ENCODE results near the gene INF2.

The INF2 gene

GRCh38 chr14:104767634-104767918 lies 78.2 kb downstream of the INF2 start:
- no peak for DNase-seq (ENCODE audit: extremely low read depth in 1 of 2, low read depth in 1 of 2)

DNA sequence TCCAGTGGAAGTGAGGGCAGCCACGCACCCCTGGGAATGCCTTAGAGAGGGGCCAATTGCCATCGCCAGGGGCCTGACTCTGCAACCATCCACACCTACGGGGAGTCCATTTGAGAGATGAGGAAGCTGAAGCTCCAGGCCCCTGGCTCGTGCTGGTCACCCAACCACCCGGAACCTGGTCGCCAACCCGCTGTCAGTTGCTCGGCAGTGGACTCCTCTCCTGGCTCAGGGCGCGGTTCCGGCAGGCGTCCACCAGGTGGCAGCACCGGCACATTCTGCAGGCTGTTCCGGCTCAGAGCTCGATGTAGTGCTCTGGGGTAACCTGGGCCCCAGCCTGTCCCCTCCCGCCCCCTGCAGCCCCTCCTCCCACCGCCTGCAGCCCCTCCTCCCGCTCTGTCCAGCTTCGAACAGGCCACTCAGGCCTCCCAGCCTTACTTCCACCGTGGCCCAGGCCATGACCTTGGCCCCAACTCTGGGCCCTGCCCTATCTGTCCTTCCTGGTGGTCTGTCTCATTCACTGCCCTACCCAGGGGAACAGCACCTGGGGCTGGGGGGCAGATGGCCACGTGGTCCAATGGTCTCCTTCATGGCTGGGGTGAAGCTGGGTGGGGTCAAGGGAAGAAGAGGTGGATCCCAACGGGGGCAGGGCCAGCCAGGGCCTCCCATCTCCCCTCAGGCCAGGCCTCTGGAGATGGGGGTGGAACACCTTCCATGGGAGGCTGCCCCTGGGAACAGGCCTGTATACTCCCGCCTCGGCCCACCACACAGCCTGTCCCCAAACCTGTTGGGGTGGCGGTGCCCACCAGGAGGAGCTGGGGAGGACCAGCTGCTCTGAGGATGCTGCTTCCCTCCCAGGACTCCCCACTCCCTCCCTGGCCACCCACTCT lies 79.3 kb downstream of the INF2 start:
- peak; percentile 73 to 75 for DNase-seq (ENCODE audit: extremely low read depth in 1 of 2, low read depth in 1 of 2)

GRCh38 chr14:104769324-104770071 lies 80.1 kb downstream of the INF2 start:
- DNase-seq (ENCODE audit: extremely low read depth in 1 of 2, low read depth in 1 of 2) = no peak

- DNase-seq (ENCODE audit: extremely low read depth in 1 of 2, low read depth in 1 of 2) = no peak
These were observed 80.7 kb downstream of the INF2 start for GRCh38 chr14:104770072-104770579.

DNA sequence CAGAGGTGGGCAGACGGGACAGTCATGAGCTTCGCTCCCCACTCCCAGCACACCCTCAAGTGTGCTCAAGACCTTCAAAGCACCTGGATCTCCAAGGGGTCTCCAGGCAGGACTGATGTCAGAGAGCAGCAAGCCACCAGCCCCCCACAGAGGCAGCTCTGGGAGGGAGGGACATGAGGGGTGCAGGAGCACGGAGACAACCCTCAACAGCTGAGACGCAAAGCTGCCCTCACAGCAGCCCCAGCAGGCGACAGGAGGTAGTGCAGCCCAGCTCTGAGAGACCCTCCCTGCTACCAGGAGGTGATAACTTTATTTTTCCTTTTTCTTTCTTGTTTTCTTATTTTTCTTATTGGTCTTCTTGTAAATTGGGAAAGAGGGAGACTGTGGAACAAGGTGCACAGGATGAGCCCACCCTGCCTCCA lies 81.4 kb downstream of the INF2 start:
- no peak for DNase-seq (ENCODE audit: extremely low read depth in 1 of 2, low read depth in 1 of 2)

- DNase-seq (ENCODE audit: extremely low read depth in 1 of 2, low read depth in 1 of 2) = no peak
These were observed 82.0 kb downstream of the INF2 start for GRCh38 chr14:104771374-104771773.

Measured in stimulated activated CD8-positive, alpha-beta memory T cell treated with anti-CD3 and anti-CD28 coated beads, Interleukin-7, amount 100 ng/mL, for 48 hours (primary cell).